GM12878 (cell line): ENCODE results near the gene FANCC.

Experiments used
- CEBPB ChIP-seq, 2 experiments: fragments of 150-350 bp in 1 of 2; IDR thresholded peaks; 2 replicates each; pipeline ENCODE4 v1.6.1; 2012 to 2014; ENCODE audit warnings: low read depth in 2 of 2, low read length in 2 of 2, borderline replicate concordance in 1 of 2, inconsistent platforms in 1 of 2
- CHD4 ChIP-seq: fragments of 200-600 bp; sonication (generic); IDR thresholded peaks from 2 replicates; pipeline ENCODE4 v1.6.1; 2016; ENCODE audit warnings: mild to moderate bottlenecking
- RBBP5 ChIP-seq: fragments of 200-600 bp; sonication (generic); conservative IDR thresholded peaks from 2 replicates; pipeline ENCODE4 v1.6.1; 2016
- TF ChIP-seq, protein P1 (sequence below): fragments of 150-350 bp; IDR thresholded peaks from 2 replicates; pipeline ENCODE4 v1.6.1; 2016; ENCODE audit warnings: low read depth, low read length

DNA sequence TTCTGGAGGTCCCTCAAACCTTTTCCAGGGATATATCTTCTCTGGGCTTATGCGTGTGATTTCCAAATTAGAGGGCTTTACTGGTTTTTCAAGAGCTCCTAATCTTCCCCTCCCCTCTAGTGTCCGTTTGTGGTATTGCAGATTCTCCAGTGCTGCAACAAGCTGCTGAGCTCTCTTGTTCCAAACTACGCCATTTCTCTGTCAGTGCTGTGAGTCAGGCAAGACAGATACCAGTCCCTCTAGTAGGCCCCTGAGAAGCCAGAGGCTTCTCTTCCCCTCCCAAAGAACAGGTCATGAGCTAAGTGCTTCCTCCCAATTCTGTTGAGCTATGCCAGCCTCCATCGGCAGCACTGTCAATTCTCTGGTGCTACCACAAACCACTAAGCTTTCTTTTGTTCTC is 149.5 kb downstream of the FANCC start:
- TF ChIP-seq CEBPB (IDR thresholded peaks at IDR 0.05; ENCODE audit: borderline replicate concordance in 1 of 2, low read depth in 2 of 2, low read length in 2 of 2) = no peak
- TF ChIP-seq RBBP5 = no peak
- TF ChIP-seq, protein P1, sequence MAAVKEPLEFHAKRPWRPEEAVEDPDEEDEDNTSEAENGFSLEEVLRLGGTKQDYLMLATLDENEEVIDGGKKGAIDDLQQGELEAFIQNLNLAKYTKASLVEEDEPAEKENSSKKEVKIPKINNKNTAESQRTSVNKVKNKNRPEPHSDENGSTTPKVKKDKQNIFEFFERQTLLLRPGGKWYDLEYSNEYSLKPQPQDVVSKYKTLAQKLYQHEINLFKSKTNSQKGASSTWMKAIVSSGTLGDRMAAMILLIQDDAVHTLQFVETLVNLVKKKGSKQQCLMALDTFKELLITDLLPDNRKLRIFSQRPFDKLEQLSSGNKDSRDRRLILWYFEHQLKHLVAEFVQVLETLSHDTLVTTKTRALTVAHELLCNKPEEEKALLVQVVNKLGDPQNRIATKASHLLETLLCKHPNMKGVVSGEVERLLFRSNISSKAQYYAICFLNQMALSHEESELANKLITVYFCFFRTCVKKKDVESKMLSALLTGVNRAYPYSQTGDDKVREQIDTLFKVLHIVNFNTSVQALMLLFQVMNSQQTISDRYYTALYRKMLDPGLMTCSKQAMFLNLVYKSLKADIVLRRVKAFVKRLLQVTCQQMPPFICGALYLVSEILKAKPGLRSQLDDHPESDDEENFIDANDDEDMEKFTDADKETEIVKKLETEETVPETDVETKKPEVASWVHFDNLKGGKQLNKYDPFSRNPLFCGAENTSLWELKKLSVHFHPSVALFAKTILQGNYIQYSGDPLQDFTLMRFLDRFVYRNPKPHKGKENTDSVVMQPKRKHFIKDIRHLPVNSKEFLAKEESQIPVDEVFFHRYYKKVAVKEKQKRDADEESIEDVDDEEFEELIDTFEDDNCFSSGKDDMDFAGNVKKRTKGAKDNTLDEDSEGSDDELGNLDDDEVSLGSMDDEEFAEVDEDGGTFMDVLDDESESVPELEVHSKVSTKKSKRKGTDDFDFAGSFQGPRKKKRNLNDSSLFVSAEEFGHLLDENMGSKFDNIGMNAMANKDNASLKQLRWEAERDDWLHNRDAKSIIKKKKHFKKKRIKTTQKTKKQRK = no peak
- no peak for TF ChIP-seq CHD4
